Lower leg skin (tissue), 3 donors: ENCODE data around the gene FCHO1.

ENCODE experiments used
- POLR2A ChIP-seq, 2 donors: fragments of 450-650 bp; IDR thresholded peaks; one replicate each; pipeline ENCODE4 v1.6.1; 2016 to 2017; ENCODE audit warnings: antibody characterized with exemption in 2 of 2, mild to moderate bottlenecking in 1 of 2, moderate library complexity in 1 of 2
- TF ChIP-seq, protein P1 (sequence below), 3 donors: fragments of 450-650 bp; IDR thresholded peaks; one replicate each; pipeline ENCODE4 v1.5.1; 2016; ENCODE audit warnings: antibody characterized with exemption in 3 of 3, mild to moderate bottlenecking in 3 of 3, moderate library complexity in 2 of 3

GRCh38 chr19:17802137-17802858 lies 51.0 kb downstream of the FCHO1 start:
- TF ChIP-seq POLR2A (IDR thresholded peaks at IDR 0.05) = no peak
- TF ChIP-seq, protein P1, sequence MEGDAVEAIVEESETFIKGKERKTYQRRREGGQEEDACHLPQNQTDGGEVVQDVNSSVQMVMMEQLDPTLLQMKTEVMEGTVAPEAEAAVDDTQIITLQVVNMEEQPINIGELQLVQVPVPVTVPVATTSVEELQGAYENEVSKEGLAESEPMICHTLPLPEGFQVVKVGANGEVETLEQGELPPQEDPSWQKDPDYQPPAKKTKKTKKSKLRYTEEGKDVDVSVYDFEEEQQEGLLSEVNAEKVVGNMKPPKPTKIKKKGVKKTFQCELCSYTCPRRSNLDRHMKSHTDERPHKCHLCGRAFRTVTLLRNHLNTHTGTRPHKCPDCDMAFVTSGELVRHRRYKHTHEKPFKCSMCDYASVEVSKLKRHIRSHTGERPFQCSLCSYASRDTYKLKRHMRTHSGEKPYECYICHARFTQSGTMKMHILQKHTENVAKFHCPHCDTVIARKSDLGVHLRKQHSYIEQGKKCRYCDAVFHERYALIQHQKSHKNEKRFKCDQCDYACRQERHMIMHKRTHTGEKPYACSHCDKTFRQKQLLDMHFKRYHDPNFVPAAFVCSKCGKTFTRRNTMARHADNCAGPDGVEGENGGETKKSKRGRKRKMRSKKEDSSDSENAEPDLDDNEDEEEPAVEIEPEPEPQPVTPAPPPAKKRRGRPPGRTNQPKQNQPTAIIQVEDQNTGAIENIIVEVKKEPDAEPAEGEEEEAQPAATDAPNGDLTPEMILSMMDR (IDR thresholded peaks at IDR 0.05) = no peak
